H9 (cell line): ENCODE results near the gene WAC. TPM values are rescaled to one million over a fixed set of nuclear protein-coding genes. Genes with fewer than 3 reads are reported as not detected.

ENCODE experiments used
- DNase-seq: peaks from one replicate; pipeline ENCODE4 v3.0.0-alpha.2; 2017
- H2AFZ ChIP-seq: one replicate; pipeline ENCODE4 v1.6.1; 2013; ENCODE audit warnings: mild to moderate bottlenecking, low read length, control low read depth, moderate library complexity
- H2AK5ac ChIP-seq: 2 replicates; pipeline ENCODE4 v1.6.1; 2013; ENCODE audit warnings: low read length, control low read depth, mixed read lengths; ENCODE audit not compliant: insufficient read length
- H2BK120ac ChIP-seq: one replicate; pipeline ENCODE4 v1.6.1; 2013; ENCODE audit warnings: low read depth, mild to moderate bottlenecking, low read length, control low read depth, inconsistent platforms; ENCODE audit not compliant: poor library complexity, severe bottlenecking
- H2BK12ac ChIP-seq: 2 replicates; pipeline ENCODE4 v1.6.1; 2013; ENCODE audit warnings: low read length, control low read depth, mixed read lengths, low read depth; ENCODE audit not compliant: insufficient read length
- H2BK15ac ChIP-seq: 2 replicates; pipeline ENCODE4 v1.6.1; 2013; ENCODE audit warnings: low read depth, low read length, control low read depth
- H2BK20ac ChIP-seq: one replicate; pipeline ENCODE4 v1.6.1; 2013; ENCODE audit warnings: low read depth, mild to moderate bottlenecking, low read length, control low read depth, inconsistent platforms; ENCODE audit not compliant: poor library complexity, severe bottlenecking
- H2BK5ac ChIP-seq: 2 replicates; pipeline ENCODE4 v1.6.1; 2013; ENCODE audit warnings: low read length, control low read depth, mixed read lengths; ENCODE audit not compliant: insufficient read length
- H3K14ac ChIP-seq: 2 replicates; pipeline ENCODE4 v1.6.1; 2013; ENCODE audit warnings: low read length, control low read depth; ENCODE audit not compliant: insufficient read depth
- H3K18ac ChIP-seq: 2 replicates; pipeline ENCODE4 v1.6.1; 2013; ENCODE audit warnings: low read depth, mild to moderate bottlenecking, mixed read lengths, low read length, control low read depth; ENCODE audit not compliant: insufficient read length
- H3K23ac ChIP-seq: 2 replicates; pipeline ENCODE4 v1.6.1; 2013; ENCODE audit warnings: low read length, control low read depth, mixed read lengths, low read depth; ENCODE audit not compliant: insufficient read length
- H3K23me2 ChIP-seq: 2 replicates; pipeline ENCODE4 v1.6.1; 2013; ENCODE audit warnings: low read depth, mild to moderate bottlenecking, mixed read lengths, low read length, control low read depth; ENCODE audit not compliant: insufficient read length, poor library complexity, severe bottlenecking
- H3K27ac ChIP-seq: 2 replicates; pipeline ENCODE4 v1.5.1; 2013; ENCODE audit warnings: low read length, control low read depth, mixed read lengths, low read depth; ENCODE audit not compliant: insufficient read length
- H3K27me3 ChIP-seq: 2 replicates; pipeline ENCODE4 v1.6.1; 2013; ENCODE audit warnings: low read length, control low read depth, inconsistent platforms; ENCODE audit not compliant: insufficient read depth
- H3K4ac ChIP-seq: 2 replicates; pipeline ENCODE4 v1.6.1; 2013; ENCODE audit warnings: low read depth, mild to moderate bottlenecking, control low read depth, inconsistent platforms, low read length, moderate library complexity
- H3K4me1 ChIP-seq: 2 replicates; pipeline ENCODE4 v1.6.1; 2013; ENCODE audit warnings: low read length, control low read depth, inconsistent platforms; ENCODE audit not compliant: insufficient read depth
- H3K4me2 ChIP-seq: 2 replicates; pipeline ENCODE4 v1.6.1; 2013; ENCODE audit warnings: low read length, control low read depth, mixed read lengths; ENCODE audit not compliant: insufficient read length, insufficient read depth
- H3K56ac ChIP-seq: 2 replicates; pipeline ENCODE4 v1.6.1; 2013; ENCODE audit warnings: low read depth, mild to moderate bottlenecking, mixed read lengths, low read length, control low read depth; ENCODE audit not compliant: insufficient read length
- H3K79me1 ChIP-seq: 2 replicates; pipeline ENCODE4 v1.6.1; 2013; ENCODE audit warnings: low read depth, mild to moderate bottlenecking, moderate library complexity, low read length, control low read depth, inconsistent platforms; ENCODE audit not compliant: insufficient read depth, poor library complexity, severe bottlenecking
- H3K79me2 ChIP-seq: 2 replicates; pipeline ENCODE4 v1.6.1; 2013; ENCODE audit warnings: low read length, control low read depth, inconsistent platforms; ENCODE audit not compliant: insufficient read depth
- H3K9ac ChIP-seq: 2 replicates; pipeline ENCODE4 v1.6.1; 2013; ENCODE audit warnings: low read length, control low read depth, mixed read lengths; ENCODE audit not compliant: insufficient read length; ENCODE audit errors: extremely low read depth
- H3K9me3 ChIP-seq: one replicate; pipeline ENCODE4 v1.6.1; 2013; ENCODE audit warnings: low read depth, low read length, inconsistent platforms; ENCODE audit not compliant: control insufficient read depth
- H3T11ph ChIP-seq: one replicate; pipeline ENCODE4 v1.6.1; 2013; ENCODE audit warnings: mild to moderate bottlenecking, low read length, control low read depth, inconsistent platforms
- H4K20me1 ChIP-seq: one replicate; pipeline ENCODE4 v1.6.1; 2013; ENCODE audit not compliant: control insufficient read depth, insufficient read length, insufficient read depth
- H4K5ac ChIP-seq: 2 replicates; pipeline ENCODE4 v1.6.1; 2013; ENCODE audit warnings: low read depth, mild to moderate bottlenecking, mixed read lengths, low read length, control low read depth; ENCODE audit not compliant: insufficient read length
- H4K8ac ChIP-seq: replicated peaks from 2 replicates; pipeline ENCODE4 v1.6.1; 2013; ENCODE audit warnings: low read length, control low read depth, mixed read lengths, low read depth; ENCODE audit not compliant: insufficient read length
- H4K91ac ChIP-seq: 2 replicates; pipeline ENCODE4 v1.6.1; 2013; ENCODE audit warnings: low read depth, mild to moderate bottlenecking, moderate library complexity, mixed read lengths, low read length, control low read depth; ENCODE audit not compliant: insufficient read length
- H3K27ac Mint-ChIP-seq, 3 experiments: 2 replicates in 2 of 3; 3 replicates in 1 of 3; pipeline ENCODE4 v1.8.0; 2020 to 2021; ENCODE audit warnings: mixed read lengths in 3 of 3, mild to moderate bottlenecking in 1 of 3, moderate library complexity in 1 of 3
- H3K27me3 Mint-ChIP-seq: 2 replicates; pipeline ENCODE4 v1.8.0; 2021; ENCODE audit warnings: low read depth, mild to moderate bottlenecking, moderate library complexity, mixed read lengths
- H3K36me3 Mint-ChIP-seq, 3 experiments: 2 replicates in 2 of 3; 3 replicates in 1 of 3; pipeline ENCODE4 v1.8.0; 2020 to 2021; ENCODE audit warnings: low read depth in 3 of 3, mixed read lengths in 3 of 3; ENCODE audit not compliant: insufficient read depth in 1 of 3
- H3K4me1 Mint-ChIP-seq, 2 experiments: 2 replicates each; pipeline ENCODE4 v1.8.0; 2020; ENCODE audit warnings: mixed read lengths in 2 of 2
- H3K4me3 Mint-ChIP-seq, 2 experiments: 2 replicates in 1 of 2; 3 replicates in 1 of 2; pipeline ENCODE4 v1.8.0; 2020 to 2021; ENCODE audit warnings: mild to moderate bottlenecking in 2 of 2, mixed read lengths in 2 of 2, moderate library complexity in 1 of 2
- H3K9me3 Mint-ChIP-seq, 2 experiments: 2 replicates in 1 of 2; 3 replicates in 1 of 2; pipeline ENCODE4 v1.8.0; 2020; ENCODE audit warnings: mild to moderate bottlenecking in 2 of 2, mixed read lengths in 2 of 2, moderate library complexity in 1 of 2
- CTCF ChIP-seq: fragments of 200-600 bp; sonication (generic); conservative IDR thresholded peaks from 3 replicates; pipeline ENCODE4 v1.8.0; 2021; ENCODE audit warnings: antibody characterized with exemption, mild to moderate bottlenecking
- WGBS: extraction: QIAGEN DNeasy Blood & Tissue Kit; methylation state at CpG from one replicate; pipeline ENCODE4 v1.1.7; 2013; ENCODE audit warnings: missing lambda C conversion rate, low lambda C conversion rate, mixed read lengths; ENCODE audit not compliant: insufficient read length; ENCODE audit errors: extremely low coverage; 5-methylcytosine and 5-hydroxymethylcytosine counted together
- total RNA-seq: library from RNA; stranded (reverse); gene quantifications from 2 replicates; pipeline ENCODE4 v1.2.1, GENCODE V29; 2021

The WAC gene
- total RNA-seq, 1 experiment from 2014 or later, result 130 TPM

DNA sequence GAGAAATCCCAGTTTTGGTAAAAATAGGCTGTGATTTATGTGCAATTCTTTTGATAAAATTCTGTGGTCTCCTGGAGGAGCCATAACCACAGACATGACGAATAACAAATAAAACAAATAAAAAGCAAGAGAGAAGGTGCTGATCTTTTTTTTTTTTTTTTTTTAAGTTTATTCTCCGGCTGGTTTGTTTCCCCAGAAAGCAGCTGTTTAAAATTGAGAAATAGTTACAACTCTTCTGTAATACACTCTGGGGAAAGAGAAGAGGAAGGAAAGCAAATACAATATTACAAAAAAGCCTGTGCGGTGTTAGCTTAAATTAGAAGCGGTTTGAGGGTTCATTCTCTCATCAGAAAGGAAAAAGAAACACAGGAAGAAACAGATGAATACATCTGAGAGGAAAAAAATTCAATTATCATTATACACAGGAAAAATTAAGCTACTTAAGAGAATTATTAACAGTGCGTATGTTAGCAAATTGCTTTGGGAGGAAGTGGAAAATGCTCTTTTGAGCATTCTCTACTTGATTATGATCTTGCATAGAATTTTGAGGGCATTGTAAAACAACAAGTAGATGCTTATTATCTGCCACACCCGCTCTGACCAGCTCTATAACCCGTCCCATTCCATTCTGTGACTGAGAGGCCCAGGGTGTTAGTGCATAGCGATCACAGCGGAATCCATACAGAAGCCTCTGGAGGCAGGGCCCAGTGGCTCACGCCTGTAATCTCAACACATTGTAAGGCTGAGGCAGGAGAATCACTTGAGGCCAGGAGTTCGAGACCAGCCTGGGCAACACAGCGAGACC, 40.6 kb upstream of the WAC start:
- Mint-ChIP-seq H3K4me3 (no peak overlapping the region), H3K4me1 (peaks cover 0 to 2% of the 10 kb centered on the region in 2 experiments; a peak in 1 of 4 replicates), H3K9me3 (no peaks in the 10 kb centered on the region; a peak in 2 of 5 replicates), H3K27me3 (peaks cover 3% of the 10 kb centered on the region; the same call in 1 of the 2 replicates), H3K36me3 (peaks cover 0 to 2% (median 0%) of the 10 kb centered on the region in 3 experiments; a peak in 1 of 7 replicates), H3K27ac (no peak overlapping the region; a peak in 2 of 7 replicates)
- no peak for DNase-seq
- no peak overlapping the region for H2AFZ ChIP-seq
- no peaks in the 10 kb centered on the region for H3K79me1 ChIP-seq
- H3K79me2 ChIP-seq, result no peaks in the 10 kb centered on the region
- H4K91ac ChIP-seq, result no peak overlapping the region
- no peak for TF ChIP-seq CTCF
- H2BK12ac ChIP-seq, result no peak overlapping the region
- H3K23ac ChIP-seq, result no peak overlapping the region
- H2BK20ac ChIP-seq, result no peak overlapping the region
- no peak overlapping the region for H3K18ac ChIP-seq
- H3T11ph ChIP-seq, result no peak overlapping the region
- no CpG with 5 or more reads among the region's 12 CpGs for whole genome bisulfite sequencing
- no peaks in the 10 kb centered on the region; the same call in 1 of the 2 replicates for H3K27me3 ChIP-seq
- H4K8ac ChIP-seq, result no peak overlapping the region
- H2BK5ac ChIP-seq, result no peak overlapping the region
- no peaks in the 10 kb centered on the region for H4K20me1 ChIP-seq
- no peak overlapping the region for H3K27ac ChIP-seq
- H3K23me2 ChIP-seq, result no peaks in the 10 kb centered on the region
- no peaks in the 10 kb centered on the region for H3K4me1 ChIP-seq
- no peak overlapping the region for H3K14ac ChIP-seq
- no peak overlapping the region for H2BK120ac ChIP-seq
- no peak overlapping the region for H3K56ac ChIP-seq
- H4K5ac ChIP-seq, result no peak overlapping the region
- H3K4ac ChIP-seq, result no peak overlapping the region
- H2AK5ac ChIP-seq, result no peak overlapping the region
- H2BK15ac ChIP-seq, result no peak overlapping the region
- H3K4me2 ChIP-seq, result no peak overlapping the region
- no peaks in the 10 kb centered on the region for H3K9me3 ChIP-seq
- no peak overlapping the region for H3K9ac ChIP-seq
